Esophagus squamous epithelium (tissue), 4 donors: ENCODE results near the gene DNAJC15.

Experiments
- POLR2A ChIP-seq, 4 donors: fragments of 450-650 bp; IDR thresholded peaks; one replicate each; pipeline ENCODE4 v1.6.1; 2017; ENCODE audit warnings: antibody characterized with exemption in 4 of 4, mild to moderate bottlenecking in 4 of 4, moderate library complexity in 3 of 4
- TF ChIP-seq, protein P1 (sequence below), 6 experiments: fragments of 450-650 bp in 4 of 6; fragments of 200-600 bp in 2 of 6; sonication (generic) in 2 of 6; IDR thresholded peaks; one replicate each; pipeline ENCODE4 v1.5.1; 2016 to 2019; ENCODE audit warnings: antibody characterized with exemption in 6 of 6, mild to moderate bottlenecking in 4 of 6, moderate library complexity in 4 of 6

- TF ChIP-seq, protein P1, sequence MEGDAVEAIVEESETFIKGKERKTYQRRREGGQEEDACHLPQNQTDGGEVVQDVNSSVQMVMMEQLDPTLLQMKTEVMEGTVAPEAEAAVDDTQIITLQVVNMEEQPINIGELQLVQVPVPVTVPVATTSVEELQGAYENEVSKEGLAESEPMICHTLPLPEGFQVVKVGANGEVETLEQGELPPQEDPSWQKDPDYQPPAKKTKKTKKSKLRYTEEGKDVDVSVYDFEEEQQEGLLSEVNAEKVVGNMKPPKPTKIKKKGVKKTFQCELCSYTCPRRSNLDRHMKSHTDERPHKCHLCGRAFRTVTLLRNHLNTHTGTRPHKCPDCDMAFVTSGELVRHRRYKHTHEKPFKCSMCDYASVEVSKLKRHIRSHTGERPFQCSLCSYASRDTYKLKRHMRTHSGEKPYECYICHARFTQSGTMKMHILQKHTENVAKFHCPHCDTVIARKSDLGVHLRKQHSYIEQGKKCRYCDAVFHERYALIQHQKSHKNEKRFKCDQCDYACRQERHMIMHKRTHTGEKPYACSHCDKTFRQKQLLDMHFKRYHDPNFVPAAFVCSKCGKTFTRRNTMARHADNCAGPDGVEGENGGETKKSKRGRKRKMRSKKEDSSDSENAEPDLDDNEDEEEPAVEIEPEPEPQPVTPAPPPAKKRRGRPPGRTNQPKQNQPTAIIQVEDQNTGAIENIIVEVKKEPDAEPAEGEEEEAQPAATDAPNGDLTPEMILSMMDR (IDR thresholded peaks at IDR 0.05), result no peak
- no peak for TF ChIP-seq POLR2A (IDR thresholded peaks at IDR 0.05)
Measured at GRCh38 chr13:43088093-43088511, 64.7 kb downstream of the DNAJC15 start.
